ENCODE results near the gene KNCN.

The KNCN gene

DNA sequence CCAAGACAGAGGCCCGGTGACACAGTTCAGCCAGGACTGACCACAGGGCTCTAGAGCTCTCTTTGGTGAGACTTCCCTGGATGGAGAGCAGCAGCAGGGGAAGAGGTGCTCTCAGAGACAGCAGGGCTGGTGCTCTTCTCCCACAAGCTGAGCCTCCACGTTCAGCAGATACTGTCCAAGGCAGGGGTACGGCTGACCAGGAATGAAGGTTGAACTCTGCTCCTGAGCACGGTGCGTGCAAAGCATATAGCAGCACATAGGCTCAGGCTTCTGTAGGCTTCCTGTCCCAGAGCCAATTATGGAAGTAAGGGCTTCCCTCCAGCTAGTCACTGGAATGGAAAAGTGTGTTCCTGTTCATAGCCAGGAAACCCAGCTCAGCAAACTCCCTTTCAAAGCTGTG is 37.9 kb downstream of the KNCN start:
- Histone ChIP-seq H3K9me3 (replicated peaks in 1 of 11) (no peaks in the 10 kb centered on the region), H3K27ac (no peak overlapping the region), H3K4me1 (peaks cover 0 to 11% (median 0%) of the 10 kb centered on the region in 10 experiments; a peak in 6 of 20 replicates), H3K36me3 (no peaks in the 10 kb centered on the region), H3K9ac (no peak overlapping the region), H3K4me2 (no peak overlapping the region), H3K4me3 (no peak overlapping the region), H3K27me3 (peaks cover 0 to 5% (median 0%) of the 10 kb centered on the region in 11 experiments; a peak in 3 of 22 replicates), H4K20me1 (peaks cover 0 to 8% (median 0%) of the 10 kb centered on the region in 11 experiments; a peak in 2 of 22 replicates)
- TF ChIP-seq Cebpa-rat (IDR thresholded peaks at IDR 0.05) = no peak

DNA sequence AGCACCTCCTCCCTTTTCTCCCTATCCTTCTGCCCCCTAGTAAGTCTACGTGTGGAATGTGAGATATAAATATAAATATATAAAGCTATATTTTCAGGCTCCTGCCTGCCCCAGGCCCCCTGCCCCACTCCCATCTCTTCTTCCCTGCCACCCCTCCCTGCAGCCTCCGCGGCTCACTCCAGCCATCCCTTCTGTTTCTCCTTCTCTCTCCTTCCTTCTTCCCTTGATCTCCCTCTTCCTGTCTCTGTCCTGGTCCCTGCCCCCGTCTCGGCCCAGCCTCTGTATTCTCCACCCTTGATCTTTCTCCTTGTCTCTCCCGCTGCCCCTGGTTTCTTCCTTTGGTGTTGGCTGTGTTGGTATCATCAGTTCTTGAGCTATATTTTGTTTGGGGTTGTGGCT is 38.7 kb downstream of the KNCN start:
- no peak overlapping the region for H3K9ac ChIP-seq
- H3K4me1 ChIP-seq = peaks cover 0 to 11% (median 0%) of the 10 kb centered on the region in 10 experiments; a peak in 6 of 20 replicates
- peaks cover 0 to 8% (median 0%) of the 10 kb centered on the region in 11 experiments; a peak in 2 of 22 replicates for H4K20me1 ChIP-seq
- H3K9me3 ChIP-seq (replicated peaks in 1 of 11) = no peaks in the 10 kb centered on the region
- H3K36me3 ChIP-seq = no peaks in the 10 kb centered on the region
- H3K27ac ChIP-seq = no peak overlapping the region
- TF ChIP-seq Cebpa-rat (IDR thresholded peaks at IDR 0.05) = no peak
- H3K4me2 ChIP-seq = no peak overlapping the region
- H3K27me3 ChIP-seq = peaks cover 0 to 5% (median 0%) of the 10 kb centered on the region in 11 experiments; a peak in 3 of 22 replicates
- no peak overlapping the region for H3K4me3 ChIP-seq

- no peak overlapping the region for H3K9ac ChIP-seq
- no peak overlapping the region for H3K27ac ChIP-seq
- H4K20me1 ChIP-seq = peaks cover 0 to 8% (median 0%) of the 10 kb centered on the region in 11 experiments; a peak in 2 of 22 replicates
- H3K27me3 ChIP-seq = peaks cover 0 to 5% (median 0%) of the 10 kb centered on the region in 11 experiments; a peak in 3 of 22 replicates
- H3K4me3 ChIP-seq = no peak overlapping the region
- TF ChIP-seq Cebpa-rat (IDR thresholded peaks at IDR 0.05) = no peak
- no peaks in the 10 kb centered on the region for H3K36me3 ChIP-seq
- no peaks in the 10 kb centered on the region for H3K9me3 ChIP-seq (replicated peaks in 1 of 11)
- H3K4me1 ChIP-seq = peaks cover 0 to 11% (median 0%) of the 10 kb centered on the region in 10 experiments; a peak in 6 of 20 replicates
- no peak overlapping the region for H3K4me2 ChIP-seq
Measured at GRCh38 chr1:46512135-46512791, 39.2 kb downstream of the KNCN start.

- no peak overlapping the region for H3K4me3 ChIP-seq
- no peak for TF ChIP-seq Cebpa-rat (IDR thresholded peaks at IDR 0.05)
- H3K36me3 ChIP-seq = no peaks in the 10 kb centered on the region
- H3K9ac ChIP-seq = no peak overlapping the region
- H3K27me3 ChIP-seq = no peaks in the 10 kb centered on the region
- no peaks in the 10 kb centered on the region for H3K9me3 ChIP-seq (replicated peaks in 1 of 11)
- H3K27ac ChIP-seq = no peak overlapping the region
- H4K20me1 ChIP-seq = peaks cover 0 to 8% (median 0%) of the 10 kb centered on the region in 11 experiments; a peak in 2 of 22 replicates
- peaks cover 0 to 11% (median 0%) of the 10 kb centered on the region in 10 experiments; a peak in 6 of 20 replicates for H3K4me1 ChIP-seq
- no peak overlapping the region for H3K4me2 ChIP-seq
Measured at GRCh38 chr1:46510998-46511365, 40.5 kb downstream of the KNCN start.

- Histone ChIP-seq H3K4me2 (no peak overlapping the region), H3K4me3 (no peak overlapping the region), H3K27ac (no peak overlapping the region), H3K36me3 (no peaks in the 10 kb centered on the region), H4K20me1 (peaks cover 0 to 8% (median 0%) of the 10 kb centered on the region in 11 experiments; a peak in 2 of 22 replicates), H3K27me3 (no peaks in the 10 kb centered on the region), H3K9ac (no peak overlapping the region), H3K9me3 (replicated peaks in 1 of 11) (no peaks in the 10 kb centered on the region), H3K4me1 (peaks cover 0 to 11% (median 0%) of the 10 kb centered on the region in 10 experiments; a peak in 6 of 20 replicates)
- no peak for TF ChIP-seq Cebpa-rat (IDR thresholded peaks at IDR 0.05)
Measured at GRCh38 chr1:46510341-46510997, 41.0 kb downstream of the KNCN start.

GRCh38 chr1:46508757-46509156 is 42.7 kb downstream of the KNCN start:
- no peak for TF ChIP-seq Cebpa-rat (IDR thresholded peaks at IDR 0.05)
- H3K9me3 ChIP-seq (replicated peaks in 1 of 11) = no peaks in the 10 kb centered on the region
- peaks cover 0 to 11% (median 0%) of the 10 kb centered on the region in 10 experiments; a peak in 6 of 20 replicates for H3K4me1 ChIP-seq

GRCh38 chr1:46506470-46507219 is 44.8 kb downstream of the KNCN start:
- H3K4me2 ChIP-seq = no peak overlapping the region
- H3K36me3 ChIP-seq = no peaks in the 10 kb centered on the region
- TF ChIP-seq Cebpa-rat (IDR thresholded peaks at IDR 0.05) = no peak
- no peaks in the 10 kb centered on the region for H3K27me3 ChIP-seq
- H3K9ac ChIP-seq = no peak overlapping the region
- no peak overlapping the region for H3K4me3 ChIP-seq
- H4K20me1 ChIP-seq = no peaks in the 10 kb centered on the region
- H3K4me1 ChIP-seq = peaks cover 0 to 11% (median 0%) of the 10 kb centered on the region in 10 experiments; a peak in 6 of 20 replicates
- H3K9me3 ChIP-seq (replicated peaks in 1 of 11) = no peaks in the 10 kb centered on the region
- no peak overlapping the region for H3K27ac ChIP-seq

More at GRCh38 chr1:46508757-46509156, 42.7 kb downstream of the KNCN start:
- H3K4me3 ChIP-seq = no peak overlapping the region
- H4K20me1 ChIP-seq = peaks cover 0 to 8% (median 0%) of the 10 kb centered on the region in 11 experiments; a peak in 2 of 22 replicates
- H3K27me3 ChIP-seq = no peaks in the 10 kb centered on the region
- H3K9ac ChIP-seq = no peak overlapping the region
- peak overlapping the region in 3 of 11 experiments; percentile 19 to 35 (median 35); a peak in 4 of 22 replicates for H3K4me2 ChIP-seq
- no peaks in the 10 kb centered on the region for H3K36me3 ChIP-seq
- H3K27ac ChIP-seq = no peak overlapping the region

DNA sequence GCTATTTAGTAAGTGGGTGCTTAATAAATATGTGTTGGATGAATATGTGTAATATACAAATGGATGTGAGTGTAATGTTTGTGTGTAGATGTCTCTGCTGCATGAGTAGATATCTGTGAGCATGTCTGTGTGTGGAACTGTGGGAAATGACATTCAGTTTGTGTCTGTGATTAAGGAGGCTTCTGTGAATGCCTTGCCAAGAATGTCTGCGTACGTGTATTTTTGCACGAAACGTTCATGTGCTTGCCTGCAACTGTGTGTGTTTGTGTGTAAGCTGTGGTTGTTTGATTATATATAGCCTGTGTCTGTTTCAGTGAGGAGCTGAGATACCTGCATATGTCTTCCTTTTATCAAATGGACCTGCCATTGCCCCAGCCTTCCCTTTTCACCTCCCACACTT is 48.0 kb downstream of the KNCN start:
- Histone ChIP-seq H3K27me3 (no peaks in the 10 kb centered on the region), H3K4me1 (peaks cover 0 to 7% (median 0%) of the 10 kb centered on the region in 10 experiments; a peak in 2 of 20 replicates), H4K20me1 (0 out of 22 replicates have a peak, but pooled peaks cover 0 to 3% (median 0%) of the 10 kb centered on the region in 11 experiments), H3K9me3 (replicated peaks in 1 of 11) (no peaks in the 10 kb centered on the region), H3K4me2 (no peak overlapping the region), H3K27ac (no peak overlapping the region), H3K9ac (no peak overlapping the region), H3K36me3 (no peaks in the 10 kb centered on the region), H3K4me3 (no peak overlapping the region)
- TF ChIP-seq Cebpa-rat (IDR thresholded peaks at IDR 0.05) = no peak
